GM12801 (cell line): ENCODE measurements around the gene FAM78A.

Source experiments
- CTCF ChIP-seq: IDR thresholded peaks from one replicate; pipeline ENCODE4 v1.5.1; 2011; ENCODE audit warnings: control low read depth; ENCODE audit not compliant: insufficient read length; ENCODE audit errors: extremely low read depth

The FAM78A gene

GRCh38 chr9:131214286-131214856, 61.9 kb downstream of the FAM78A start:
- TF ChIP-seq CTCF: no peak
